ENCODE data around the gene SWSAP1. TPM values are rescaled to one million over a fixed set of nuclear protein-coding genes. Genes with fewer than 3 reads are reported as not detected.

SWSAP1 gene
- total RNA-seq, 4 donors from 2014 or later = 0.51 to 1.7 (median 1.2) TPM

DNA sequence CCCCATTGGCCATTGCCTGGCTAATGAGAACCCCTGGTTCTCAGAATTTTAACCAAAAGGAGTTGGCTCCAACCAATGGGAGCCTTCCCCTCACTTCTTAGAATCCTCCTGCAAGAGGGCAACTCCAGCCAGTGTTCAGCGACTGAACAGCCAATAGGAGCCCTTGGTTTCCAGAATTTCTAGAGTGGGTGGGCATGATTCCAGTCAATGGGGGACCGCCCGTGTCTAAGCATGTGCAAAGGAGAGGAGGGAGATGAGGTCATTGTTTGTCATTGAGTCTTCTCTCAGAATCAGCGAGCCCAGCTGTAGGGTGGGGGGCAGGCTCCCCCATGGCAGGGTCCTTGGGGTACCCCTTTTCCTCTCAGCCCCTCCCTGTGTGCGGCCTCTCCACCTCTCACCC is 9.5 kb upstream of the SWSAP1 start:
- H3K36me3 ChIP-seq = peaks cover 0 to 30% of the 10 kb centered on the region in 2 donors
- DNase-seq = no peak

GRCh38 chr19:11365557-11366117 is 8.8 kb upstream of the SWSAP1 start:
- no peak for DNase-seq
- no peaks in the 10 kb centered on the region for H3K4me1 ChIP-seq
- TF ChIP-seq, protein P1, sequence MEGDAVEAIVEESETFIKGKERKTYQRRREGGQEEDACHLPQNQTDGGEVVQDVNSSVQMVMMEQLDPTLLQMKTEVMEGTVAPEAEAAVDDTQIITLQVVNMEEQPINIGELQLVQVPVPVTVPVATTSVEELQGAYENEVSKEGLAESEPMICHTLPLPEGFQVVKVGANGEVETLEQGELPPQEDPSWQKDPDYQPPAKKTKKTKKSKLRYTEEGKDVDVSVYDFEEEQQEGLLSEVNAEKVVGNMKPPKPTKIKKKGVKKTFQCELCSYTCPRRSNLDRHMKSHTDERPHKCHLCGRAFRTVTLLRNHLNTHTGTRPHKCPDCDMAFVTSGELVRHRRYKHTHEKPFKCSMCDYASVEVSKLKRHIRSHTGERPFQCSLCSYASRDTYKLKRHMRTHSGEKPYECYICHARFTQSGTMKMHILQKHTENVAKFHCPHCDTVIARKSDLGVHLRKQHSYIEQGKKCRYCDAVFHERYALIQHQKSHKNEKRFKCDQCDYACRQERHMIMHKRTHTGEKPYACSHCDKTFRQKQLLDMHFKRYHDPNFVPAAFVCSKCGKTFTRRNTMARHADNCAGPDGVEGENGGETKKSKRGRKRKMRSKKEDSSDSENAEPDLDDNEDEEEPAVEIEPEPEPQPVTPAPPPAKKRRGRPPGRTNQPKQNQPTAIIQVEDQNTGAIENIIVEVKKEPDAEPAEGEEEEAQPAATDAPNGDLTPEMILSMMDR (IDR thresholded peaks at IDR 0.05 in 4 of 5, conservative IDR thresholded peaks at IDR 0.05 in 1 of 5) = no peak
- no peak for TF ChIP-seq POLR2A (IDR thresholded peaks at IDR 0.05)
- no peak overlapping the region for H3K4me3 ChIP-seq
- no peak overlapping the region for H3K27ac ChIP-seq
- no peaks in the 10 kb centered on the region for H3K9me3 ChIP-seq
- in situ Hi-C loops (cut with MboI; ENCODE audit: low sequenced_read_pairs in 4 of 4) = no loop called here
- H3K27me3 ChIP-seq = no peaks in the 10 kb centered on the region
- H3K36me3 ChIP-seq = peaks cover 0 to 30% of the 10 kb centered on the region in 2 donors
- intact Hi-C loops (cut with DNase I; ENCODE audit: low total_unique reads) = no loop called here
- ATAC-seq = no peak

More for the DNA sequence above, 9.5 kb upstream of the SWSAP1 start:
- no peak for ATAC-seq
- no peak for TF ChIP-seq POLR2A (IDR thresholded peaks at IDR 0.05)
- TF ChIP-seq, protein P1 (IDR thresholded peaks at IDR 0.05 in 4 of 5, conservative IDR thresholded peaks at IDR 0.05 in 1 of 5) = no peak
- Histone ChIP-seq H3K4me1 (no peaks in the 10 kb centered on the region), H3K27ac (no peak overlapping the region), H3K27me3 (no peaks in the 10 kb centered on the region), H3K4me3 (no peak overlapping the region), H3K9me3 (no peaks in the 10 kb centered on the region)
- in situ Hi-C loops (cut with MboI; ENCODE audit: low sequenced_read_pairs in 4 of 4) = no loop called here
- intact Hi-C loops (cut with DNase I; ENCODE audit: low total_unique reads) = no loop called here

DNA sequence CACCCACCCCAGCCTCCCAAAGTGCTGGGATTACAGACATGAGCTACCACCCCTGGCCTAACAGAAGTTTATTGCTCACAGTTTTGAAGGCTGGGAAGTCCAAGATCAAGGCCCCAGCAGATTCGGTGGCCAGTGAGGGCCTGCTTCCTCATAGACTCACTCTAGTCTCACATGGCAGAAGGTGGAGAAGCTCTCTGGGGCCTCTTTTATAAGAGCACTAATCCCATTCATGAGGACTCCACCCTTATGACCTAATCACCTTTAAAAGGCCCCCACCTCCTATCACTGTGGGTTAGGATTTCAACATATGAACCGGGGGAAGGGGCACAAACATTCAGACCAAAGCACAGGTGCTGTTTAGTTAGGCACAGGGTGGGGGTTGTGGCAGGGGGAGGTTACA is 6.9 kb upstream of the SWSAP1 start:
- intact Hi-C loops (cut with DNase I; ENCODE audit: low total_unique reads) = no loop called here
- peaks cover 0 to 23% of the 10 kb centered on the region in 2 donors for H3K36me3 ChIP-seq

DNA sequence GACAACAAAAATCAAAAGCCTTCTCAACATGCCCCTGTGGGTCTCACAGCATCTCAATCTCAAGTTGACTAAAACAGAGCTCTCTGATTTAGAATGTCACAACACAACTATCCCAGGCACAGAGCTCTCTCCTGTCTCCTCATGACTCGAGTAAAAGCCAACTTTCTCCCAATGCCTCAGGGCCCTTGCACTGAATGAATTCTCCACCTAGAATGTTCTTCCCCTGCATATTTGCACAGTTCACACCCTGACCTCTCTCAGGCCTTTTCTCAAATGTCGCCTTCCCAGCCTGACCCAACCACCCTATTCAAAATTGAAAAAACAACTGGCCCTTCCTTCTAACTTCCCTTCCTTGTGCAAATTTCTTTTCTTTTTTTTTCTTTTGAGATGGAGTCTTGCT is 3.7 kb upstream of the SWSAP1 start:
- in situ Hi-C loops (cut with MboI; ENCODE audit: low sequenced_read_pairs in 4 of 4) = no loop called here
- DNase-seq = no peak
- Histone ChIP-seq H3K9me3 (no peaks in the 10 kb centered on the region), H3K4me3 (no peak overlapping the region), H3K27me3 (no peaks in the 10 kb centered on the region), H3K36me3 (no peaks in the 10 kb centered on the region), H3K4me1 (peaks cover 11 to 14% of the 10 kb centered on the region in 2 donors), H3K27ac (no peak overlapping the region)
- TF ChIP-seq, protein P1 (IDR thresholded peaks at IDR 0.05 in 4 of 5, conservative IDR thresholded peaks at IDR 0.05 in 1 of 5) = no peak
- no peak for TF ChIP-seq POLR2A (IDR thresholded peaks at IDR 0.05)
- ATAC-seq = no peak
- intact Hi-C loops (cut with DNase I; ENCODE audit: low total_unique reads) = loop anchor here (10.0 kb wide), 3 partner anchors 76 to 976 kb away; partner anchors contain the start of genes TSPAN16 and ZNF653

More for the DNA sequence above, 6.9 kb upstream of the SWSAP1 start:
- no peaks in the 10 kb centered on the region for H3K4me1 ChIP-seq
- TF ChIP-seq, protein P1 (IDR thresholded peaks at IDR 0.05 in 4 of 5, conservative IDR thresholded peaks at IDR 0.05 in 1 of 5) = no peak
- no peak for TF ChIP-seq POLR2A (IDR thresholded peaks at IDR 0.05)
- no peak overlapping the region for H3K4me3 ChIP-seq
- no peak overlapping the region for H3K27ac ChIP-seq
- DNase-seq = no peak
- in situ Hi-C loops (cut with MboI; ENCODE audit: low sequenced_read_pairs in 4 of 4) = no loop called here
- H3K9me3 ChIP-seq = no peaks in the 10 kb centered on the region
- ATAC-seq = no peak
- no peaks in the 10 kb centered on the region for H3K27me3 ChIP-seq

All from gastrocnemius medialis (tissue), 4 donors.